ENCODE measurements around the gene RBKS.
A peak's percentile ranks its signal among the peaks of the same experiment; 100 is the strongest.

The RBKS gene

GRCh38 chr2:27901234-27901633 is 11.0 kb upstream of the RBKS start:
- H4K12ac ChIP-seq (ENCODE audit: low read depth, low read length): no peak overlapping the region
- no peak overlapping the region for H2BK5ac ChIP-seq (ENCODE audit: low read depth, low read length, poor library complexity)
- no peak overlapping the region for H3K4me3 ChIP-seq (ENCODE audit: low read depth, low read length)
- no peak overlapping the region for H4K8ac ChIP-seq (ENCODE audit: low read depth, low read length)
- H3K14ac ChIP-seq (ENCODE audit: low read length): no peak overlapping the region
- H3K9ac ChIP-seq (ENCODE audit: low read length): no peak overlapping the region
- peaks cover 2 to 6% of the 10 kb centered on the region in 2 experiments for H3K36me3 ChIP-seq (ENCODE audit: control insufficient read depth in 1 of 2, insufficient read depth in 2 of 2, low read length in 2 of 2)
- H3K79me2 ChIP-seq (ENCODE audit: control insufficient read depth, insufficient read depth, low read length, poor library complexity): no peaks in the 10 kb centered on the region
- no peak overlapping the region for H3K4me2 ChIP-seq (ENCODE audit: low read length)
- WGBS (ENCODE audit: extremely low coverage, insufficient coverage, insufficient read length): no CpG with 5 or more reads among the region's 1 CpG
- no peak overlapping the region for H3K27ac ChIP-seq (ENCODE audit: low read depth, low read length)
- H3K18ac ChIP-seq (ENCODE audit: low read length): no peak overlapping the region
- no peak overlapping the region for H3K4ac ChIP-seq (ENCODE audit: low read depth, low read length)
- H3K9me3 ChIP-seq (ENCODE audit: insufficient read depth, low read depth, low read length): no peaks in the 10 kb centered on the region
- no peak for DNase-seq
- H3K27me3 ChIP-seq (ENCODE audit: insufficient read depth, low read length): no peaks in the 10 kb centered on the region
- H3K4me1 ChIP-seq (ENCODE audit: control insufficient read depth in 1 of 2, insufficient read depth in 2 of 2, low read length in 2 of 2): no peaks in the 10 kb centered on the region
- no peaks in the 10 kb centered on the region for H3K79me1 ChIP-seq (ENCODE audit: low read length)
- no peak overlapping the region for H2BK12ac ChIP-seq (ENCODE audit: low read length)
- H2AK5ac ChIP-seq (ENCODE audit: low read length): no peak overlapping the region
- no peak overlapping the region for H2AFZ ChIP-seq (ENCODE audit: insufficient read depth, low read length, poor library complexity)
- no peak overlapping the region for H3K23ac ChIP-seq (ENCODE audit: low read length)
- no peak overlapping the region for H2BK120ac ChIP-seq (ENCODE audit: insufficient read depth, low read length, poor library complexity)
- no peak overlapping the region for H4K91ac ChIP-seq (ENCODE audit: low read depth, low read length)

GRCh38 chr2:27897717-27898116 is 7.5 kb upstream of the RBKS start:
- Histone ChIP-seq H3K4me2 (ENCODE audit: low read length) (no peak overlapping the region), H3K27me3 (ENCODE audit: insufficient read depth, low read length) (no peaks in the 10 kb centered on the region), H2AFZ (ENCODE audit: insufficient read depth, low read length, poor library complexity) (no peak overlapping the region), H4K12ac (ENCODE audit: low read depth, low read length) (no peak overlapping the region), H3K14ac (ENCODE audit: low read length) (no peak overlapping the region), H3K9me3 (ENCODE audit: insufficient read depth, low read depth, low read length) (no peaks in the 10 kb centered on the region), H2BK120ac (ENCODE audit: insufficient read depth, low read length, poor library complexity) (no peak overlapping the region), H3K27ac (ENCODE audit: low read depth, low read length) (no peak overlapping the region), H3K79me2 (ENCODE audit: control insufficient read depth, insufficient read depth, low read length, poor library complexity) (no peaks in the 10 kb centered on the region), H4K91ac (ENCODE audit: low read depth, low read length) (no peak overlapping the region), H4K8ac (ENCODE audit: low read depth, low read length) (no peak overlapping the region), H3K4me1 (ENCODE audit: control insufficient read depth in 1 of 2, insufficient read depth in 2 of 2, low read length in 2 of 2) (no peaks in the 10 kb centered on the region), H3K79me1 (ENCODE audit: low read length) (no peaks in the 10 kb centered on the region), H2BK5ac (ENCODE audit: low read depth, low read length, poor library complexity) (no peak overlapping the region), H3K18ac (ENCODE audit: low read length) (no peak overlapping the region), H3K9ac (ENCODE audit: low read length) (no peak overlapping the region), H3K23ac (ENCODE audit: low read length) (no peak overlapping the region), H2BK12ac (ENCODE audit: low read length) (no peak overlapping the region), H3K4ac (ENCODE audit: low read depth, low read length) (no peak overlapping the region), H3K4me3 (ENCODE audit: low read depth, low read length) (no peak overlapping the region), H2AK5ac (ENCODE audit: low read length) (no peak overlapping the region), H3K36me3 (ENCODE audit: control insufficient read depth in 1 of 2, insufficient read depth in 2 of 2, low read length in 2 of 2) (peaks cover 4 to 9% of the 10 kb centered on the region in 2 experiments)
- peak in 1 of 2 donors; percentile 22 for DNase-seq

GRCh38 chr2:27893006-27893405 is 2.8 kb upstream of the RBKS start:
- Histone ChIP-seq H4K91ac (ENCODE audit: low read depth, low read length) (no peak overlapping the region), H2AK5ac (ENCODE audit: low read length) (no peak overlapping the region), H2AFZ (ENCODE audit: insufficient read depth, low read length, poor library complexity) (no peak overlapping the region), H2BK5ac (ENCODE audit: low read depth, low read length, poor library complexity) (no peak overlapping the region), H3K4me2 (ENCODE audit: low read length) (no peak overlapping the region), H3K23ac (ENCODE audit: low read length) (no peak overlapping the region), H3K36me3 (ENCODE audit: control insufficient read depth in 1 of 2, insufficient read depth in 2 of 2, low read length in 2 of 2) (peaks cover 2 to 9% of the 10 kb centered on the region in 2 experiments), H4K8ac (ENCODE audit: low read depth, low read length) (no peak overlapping the region), H3K79me1 (ENCODE audit: low read length) (peaks cover 12% of the 10 kb centered on the region), H3K9me3 (ENCODE audit: insufficient read depth, low read depth, low read length) (no peaks in the 10 kb centered on the region), H3K27ac (ENCODE audit: low read depth, low read length) (no peak overlapping the region), H2BK12ac (ENCODE audit: low read length) (no peak overlapping the region), H3K14ac (ENCODE audit: low read length) (no peak overlapping the region), H3K4me1 (ENCODE audit: control insufficient read depth in 1 of 2, insufficient read depth in 2 of 2, low read length in 2 of 2) (peaks cover 0 to 6% of the 10 kb centered on the region in 2 experiments), H3K4me3 (ENCODE audit: low read depth, low read length) (no peak overlapping the region), H3K18ac (ENCODE audit: low read length) (no peak overlapping the region), H3K4ac (ENCODE audit: low read depth, low read length) (no peak overlapping the region), H3K27me3 (ENCODE audit: insufficient read depth, low read length) (no peaks in the 10 kb centered on the region), H4K12ac (ENCODE audit: low read depth, low read length) (no peak overlapping the region), H3K79me2 (ENCODE audit: control insufficient read depth, insufficient read depth, low read length, poor library complexity) (peaks cover 7% of the 10 kb centered on the region), H2BK120ac (ENCODE audit: insufficient read depth, low read length, poor library complexity) (no peak overlapping the region), H3K9ac (ENCODE audit: low read length) (no peak overlapping the region)
- DNase-seq: no peak
- WGBS (ENCODE audit: extremely low coverage, insufficient coverage, insufficient read length): no CpG with 5 or more reads among the region's 3 CpGs

- Histone ChIP-seq H2AFZ (ENCODE audit: insufficient read depth, low read length, poor library complexity) (no peak overlapping the region), H2BK120ac (ENCODE audit: insufficient read depth, low read length, poor library complexity) (no peak overlapping the region), H4K12ac (ENCODE audit: low read depth, low read length) (no peak overlapping the region), H4K8ac (ENCODE audit: low read depth, low read length) (no peak overlapping the region), H3K9ac (ENCODE audit: low read length) (no peak overlapping the region), H3K18ac (ENCODE audit: low read length) (no peak overlapping the region), H3K27me3 (ENCODE audit: insufficient read depth, low read length) (no peaks in the 10 kb centered on the region), H2BK12ac (ENCODE audit: low read length) (no peak overlapping the region), H3K36me3 (ENCODE audit: control insufficient read depth in 1 of 2, insufficient read depth in 2 of 2, low read length in 2 of 2) (peaks cover 2 to 7% of the 10 kb centered on the region in 2 experiments), H3K4me1 (ENCODE audit: control insufficient read depth in 1 of 2, insufficient read depth in 2 of 2, low read length in 2 of 2) (peaks cover 0 to 6% of the 10 kb centered on the region in 2 experiments), H3K27ac (ENCODE audit: low read depth, low read length) (no peak overlapping the region), H3K4ac (ENCODE audit: low read depth, low read length) (no peak overlapping the region), H4K91ac (ENCODE audit: low read depth, low read length) (no peak overlapping the region), H3K9me3 (ENCODE audit: insufficient read depth, low read depth, low read length) (no peaks in the 10 kb centered on the region), H3K23ac (ENCODE audit: low read length) (no peak overlapping the region), H3K79me2 (ENCODE audit: control insufficient read depth, insufficient read depth, low read length, poor library complexity) (peaks cover 7% of the 10 kb centered on the region), H3K4me2 (ENCODE audit: low read length) (no peak overlapping the region), H2AK5ac (ENCODE audit: low read length) (no peak overlapping the region), H2BK5ac (ENCODE audit: low read depth, low read length, poor library complexity) (no peak overlapping the region), H3K79me1 (ENCODE audit: low read length) (peaks cover 12% of the 10 kb centered on the region), H3K4me3 (ENCODE audit: low read depth, low read length) (no peak overlapping the region), H3K14ac (ENCODE audit: low read length) (no peak overlapping the region)
- peak in 1 of 2 donors; percentile 4 for DNase-seq
- WGBS (ENCODE audit: extremely low coverage, insufficient coverage, insufficient read length): no CpG with 5 or more reads among the region's 5 CpGs
These were observed 1.5 kb upstream of the RBKS start for GRCh38 chr2:27891673-27892105.

Measured in trophoblast cell (in vitro differentiated cells and primary cell).